ENCODE measurements around the gene SLC25A21. TPM values are rescaled to one million over a fixed set of nuclear protein-coding genes. Genes with fewer than 3 reads are reported as not detected.

SLC25A21 gene
- total RNA-seq, 1 donor from 2014 or later = 1.2 TPM

GRCh38 chr14:37027188-37027824 lies 145.1 kb downstream of the SLC25A21 start:
- Mint-ChIP-seq H3K4me1 (ENCODE audit: unreplicated experiment) (peaks cover 5% of the 10 kb centered on the region), H3K27me3 (ENCODE audit: unreplicated experiment) (no peaks in the 10 kb centered on the region), H3K27ac (ENCODE audit: unreplicated experiment) (no peak overlapping the region)

GRCh38 chr14:37023875-37024565 lies 148.4 kb downstream of the SLC25A21 start:
- Mint-ChIP-seq H3K4me1 (ENCODE audit: unreplicated experiment) (peaks cover 16% of the 10 kb centered on the region), H3K27me3 (ENCODE audit: unreplicated experiment) (peaks cover under 1% of the 10 kb centered on the region), H3K27ac (ENCODE audit: unreplicated experiment) (no peak overlapping the region), H3K9me3 (ENCODE audit: unreplicated experiment) (no peaks in the 10 kb centered on the region), H3K36me3 (ENCODE audit: low read depth, unreplicated experiment) (no peaks in the 10 kb centered on the region), H3K4me3 (ENCODE audit: unreplicated experiment) (no peak overlapping the region)
- DNase-seq (ENCODE audit: low spot score) = no peak
- TF ChIP-seq CTCF (IDR thresholded peaks at IDR 0.05; ENCODE audit: unreplicated experiment) = no peak

More at GRCh38 chr14:37027188-37027824, 145.1 kb downstream of the SLC25A21 start:
- Mint-ChIP-seq H3K36me3 (ENCODE audit: low read depth, unreplicated experiment) (no peaks in the 10 kb centered on the region), H3K9me3 (ENCODE audit: unreplicated experiment) (no peaks in the 10 kb centered on the region), H3K4me3 (ENCODE audit: unreplicated experiment) (no peak overlapping the region)
- no peak for TF ChIP-seq CTCF (IDR thresholded peaks at IDR 0.05; ENCODE audit: unreplicated experiment)
- no peak for DNase-seq (ENCODE audit: low spot score)

- Mint-ChIP-seq H3K4me3 (ENCODE audit: unreplicated experiment) (no peak overlapping the region), H3K27me3 (ENCODE audit: unreplicated experiment) (peaks cover 3% of the 10 kb centered on the region)
These were observed 151.0 kb downstream of the SLC25A21 start for GRCh38 chr14:37021390-37021789.

GRCh38 chr14:37019488-37019887 lies 152.9 kb downstream of the SLC25A21 start:
- Mint-ChIP-seq H3K36me3 (ENCODE audit: low read depth, unreplicated experiment) (no peaks in the 10 kb centered on the region), H3K4me1 (ENCODE audit: unreplicated experiment) (peaks cover 10% of the 10 kb centered on the region), H3K27ac (ENCODE audit: unreplicated experiment) (no peak overlapping the region), H3K4me3 (ENCODE audit: unreplicated experiment) (no peak overlapping the region), H3K27me3 (ENCODE audit: unreplicated experiment) (peaks cover 3% of the 10 kb centered on the region), H3K9me3 (ENCODE audit: unreplicated experiment) (no peaks in the 10 kb centered on the region)
- TF ChIP-seq CTCF (IDR thresholded peaks at IDR 0.05; ENCODE audit: unreplicated experiment) = no peak
- DNase-seq (ENCODE audit: low spot score) = no peak

More at GRCh38 chr14:37021390-37021789, 151.0 kb downstream of the SLC25A21 start:
- no peak for TF ChIP-seq CTCF (IDR thresholded peaks at IDR 0.05; ENCODE audit: unreplicated experiment)
- Mint-ChIP-seq H3K4me1 (ENCODE audit: unreplicated experiment) (peaks cover 10% of the 10 kb centered on the region), H3K36me3 (ENCODE audit: low read depth, unreplicated experiment) (no peaks in the 10 kb centered on the region), H3K9me3 (ENCODE audit: unreplicated experiment) (no peaks in the 10 kb centered on the region), H3K27ac (ENCODE audit: unreplicated experiment) (no peak overlapping the region)
- DNase-seq (ENCODE audit: low spot score) = no peak

All from endothelial cell (in vitro differentiated cells).